Frontal cortex (tissue), 4 donors: ENCODE results near the gene TSPAN5. TPM values are rescaled to one million over a fixed set of nuclear protein-coding genes. Genes with fewer than 3 reads are reported as not detected.

Experiments used
- DNase-seq, 2 donors: peaks; one replicate each; pipeline ENCODE4 v3.0.0; 2012; ENCODE audit warnings: low spot score in 2 of 2
- FAIRE-seq: peaks from 2 replicates; lab custom pipeline; 2012; peaks lifted over from hg19 to GRCh38; lab: Jason Lieb, UNC
- total RNA-seq: library from RNA; depleted of rRNA; stranded (reverse); fragments of >200 nt; gene quantifications from one replicate; pipeline ENCODE4 v1.2.3, GENCODE V29; 2014
- donor health status: control.
- donor health status: control.
- donor health status: control.

The TSPAN5 gene
- total RNA-seq, 1 donor from 2014 or later: 67.3 TPM

GRCh38 chr4:98625920-98626319 lies 32.5 kb downstream of the TSPAN5 start:
- DNase-seq (no peak), FAIRE-seq (no peak)

DNA sequence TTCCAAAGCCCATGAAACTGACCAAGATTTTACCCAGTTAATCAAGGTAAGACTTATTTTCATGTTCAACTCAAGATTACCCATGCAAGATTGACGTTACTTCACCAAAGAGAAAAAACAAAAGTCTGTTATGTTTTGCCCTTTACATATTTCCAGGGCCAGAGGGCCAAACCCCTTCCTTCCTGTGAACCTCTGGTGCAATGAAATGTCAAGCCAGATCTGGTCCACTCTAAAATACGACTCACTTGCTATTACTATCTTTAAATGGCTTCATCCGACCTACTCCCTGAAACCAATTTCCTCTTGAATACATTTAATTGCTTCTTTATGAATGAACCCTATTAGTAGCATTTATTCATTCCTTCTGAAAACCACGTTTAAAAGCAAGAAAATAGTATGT lies 33.0 kb downstream of the TSPAN5 start:
- DNase-seq: no peak
- no peak for FAIRE-seq

DNA sequence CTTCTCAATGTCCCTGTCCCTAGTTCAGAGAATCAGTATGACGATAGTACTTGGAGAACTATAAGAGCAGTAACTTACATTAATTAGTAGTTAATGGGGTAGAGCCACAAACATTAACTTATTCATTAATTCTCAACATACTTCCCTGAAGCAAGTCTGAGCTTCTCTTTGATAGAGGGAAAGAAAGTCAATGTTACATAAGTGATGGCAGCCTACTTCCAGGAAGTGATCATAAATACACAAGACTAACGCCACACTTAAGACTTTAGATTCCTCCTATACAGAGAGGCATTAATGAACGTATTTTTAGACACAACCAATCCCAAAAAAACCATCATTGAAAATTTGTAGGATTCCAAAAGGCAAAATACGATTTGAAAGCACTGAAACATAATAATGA lies 33.8 kb downstream of the TSPAN5 start:
- FAIRE-seq: no peak

GRCh38 chr4:98624144-98624543 lies 34.3 kb downstream of the TSPAN5 start:
- DNase-seq (no peak), FAIRE-seq (no peak)

More for the DNA sequence above, 33.8 kb downstream of the TSPAN5 start:
- DNase-seq: no peak

DNA sequence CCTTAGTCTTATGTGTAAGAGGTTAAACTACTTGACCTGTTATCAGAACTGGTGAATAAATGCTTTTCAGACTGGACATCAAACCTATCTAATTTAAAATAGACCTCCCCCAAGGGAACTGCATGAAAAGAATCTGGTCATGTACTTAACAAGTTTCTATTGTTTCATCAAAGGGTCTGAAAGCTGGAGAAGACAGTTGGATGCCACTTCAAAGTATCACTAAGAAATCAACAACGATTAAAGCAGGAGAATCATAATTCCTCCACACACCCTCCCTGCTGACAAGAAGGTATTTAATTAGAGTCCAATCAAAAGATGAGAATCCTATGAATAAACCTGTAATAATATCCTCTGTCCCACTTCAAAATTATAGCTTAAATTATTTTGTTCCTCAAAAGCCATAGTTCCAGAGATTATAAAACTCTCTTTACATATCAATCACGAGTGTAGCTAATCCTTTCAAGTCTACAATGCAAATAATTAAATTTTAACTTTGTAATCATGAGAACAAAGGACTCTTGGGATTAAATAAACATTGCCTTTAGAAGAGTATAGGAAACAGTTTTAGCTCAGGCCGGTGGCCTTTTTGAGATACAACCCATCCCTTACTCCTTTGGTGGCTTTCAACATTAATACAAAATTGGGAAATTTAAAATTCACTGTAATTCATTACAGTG lies 35.1 kb downstream of the TSPAN5 start:
- DNase-seq: no peak
- no peak for FAIRE-seq

DNA sequence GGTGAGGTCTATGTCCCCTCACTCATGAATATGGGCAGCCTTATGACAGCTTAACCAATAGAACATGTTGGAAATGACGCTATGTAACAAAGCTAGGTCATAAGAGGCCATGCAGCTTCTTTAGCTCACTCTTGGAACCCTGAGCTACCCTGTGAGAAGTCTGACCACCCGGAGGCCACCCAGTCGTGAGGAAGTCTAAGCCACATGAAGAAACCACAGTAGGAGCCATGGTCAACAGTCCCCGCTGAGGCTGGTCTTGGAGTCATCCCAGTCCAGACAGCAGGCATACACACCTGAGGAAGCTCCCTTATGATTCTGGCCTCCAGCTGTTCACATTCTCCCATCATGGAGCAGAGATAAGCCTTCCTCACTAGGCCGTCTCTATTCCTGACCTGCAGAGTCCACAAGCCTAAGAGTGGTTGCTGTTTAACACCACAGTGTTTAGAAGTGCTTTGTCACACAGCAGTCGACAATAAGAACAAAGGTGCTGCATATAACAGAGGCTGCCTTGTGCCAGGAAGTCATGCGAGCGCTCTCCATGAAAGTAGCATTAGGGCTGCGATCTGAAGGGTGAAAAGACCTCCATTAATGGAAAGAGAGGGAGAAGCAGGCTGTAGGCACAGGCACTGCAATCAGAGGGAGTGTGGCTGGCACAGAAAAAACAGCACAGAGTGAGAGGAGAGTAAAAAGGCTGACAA lies 38.2 kb downstream of the TSPAN5 start:
- FAIRE-seq: no peak
- DNase-seq: no peak

GRCh38 chr4:98619180-98619579 lies 39.2 kb downstream of the TSPAN5 start:
- FAIRE-seq (no peak), DNase-seq (no peak)

GRCh38 chr4:98618680-98619079 lies 39.7 kb downstream of the TSPAN5 start:
- DNase-seq (no peak), FAIRE-seq (no peak)

DNA sequence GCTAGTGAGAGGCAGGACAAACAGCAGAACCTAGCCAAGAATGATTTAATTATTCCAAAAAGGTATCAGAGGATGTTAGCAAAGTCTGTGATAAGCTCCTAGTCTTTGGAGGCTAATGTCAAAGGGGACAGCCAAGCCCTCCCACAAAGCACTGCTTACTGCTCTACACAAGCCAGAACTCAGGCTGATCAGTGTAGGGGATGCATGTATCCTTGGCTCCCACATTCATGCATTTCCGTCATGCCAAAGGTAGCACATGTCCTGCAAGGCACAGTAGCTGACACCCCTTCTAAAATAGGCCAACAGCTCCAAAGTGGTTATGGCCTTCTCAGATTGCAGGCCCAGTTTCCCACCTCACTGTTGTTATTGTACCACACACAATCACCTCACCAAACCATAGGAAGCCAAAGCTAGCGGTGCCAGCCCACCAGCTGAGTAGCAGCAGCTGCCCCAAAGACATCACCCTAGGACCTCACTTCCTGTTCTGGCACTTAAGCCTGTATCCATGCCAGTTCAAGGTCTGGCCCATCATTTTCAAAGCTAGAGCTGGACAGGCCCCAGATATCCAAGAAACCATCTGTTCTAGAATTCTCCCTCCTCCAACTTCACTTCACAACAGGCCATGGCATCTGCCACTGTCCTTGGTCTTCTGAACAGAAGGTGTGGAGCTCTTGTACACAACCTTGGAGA lies 40.9 kb downstream of the TSPAN5 start:
- DNase-seq: no peak
- FAIRE-seq: no peak

- no peak for FAIRE-seq
Measured at GRCh38 chr4:98615991-98616390, 42.4 kb downstream of the TSPAN5 start.

DNA sequence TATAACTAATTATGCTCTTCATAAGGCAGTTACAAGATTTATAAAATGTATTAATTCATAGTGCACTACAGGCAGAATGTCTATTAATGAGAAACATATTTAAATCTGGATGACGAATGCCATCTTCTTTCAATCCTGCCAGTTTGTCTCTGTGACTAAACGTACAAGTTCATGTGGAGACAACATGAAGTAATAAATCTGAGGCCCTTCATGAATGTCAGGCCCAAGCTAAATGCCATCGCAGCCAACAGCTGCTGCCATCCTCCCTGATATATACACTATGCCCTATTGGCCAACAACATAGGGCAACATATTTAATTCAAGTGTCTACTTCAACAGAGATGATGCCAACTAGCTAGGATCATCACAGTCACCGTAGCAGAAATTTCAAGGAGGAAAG lies 43.7 kb downstream of the TSPAN5 start:
- no peak for DNase-seq
- no peak for FAIRE-seq

More at GRCh38 chr4:98615991-98616390, 42.4 kb downstream of the TSPAN5 start:
- DNase-seq: no peak

GRCh38 chr4:98614094-98614493 lies 44.3 kb downstream of the TSPAN5 start:
- DNase-seq (no peak), FAIRE-seq (no peak)

DNA sequence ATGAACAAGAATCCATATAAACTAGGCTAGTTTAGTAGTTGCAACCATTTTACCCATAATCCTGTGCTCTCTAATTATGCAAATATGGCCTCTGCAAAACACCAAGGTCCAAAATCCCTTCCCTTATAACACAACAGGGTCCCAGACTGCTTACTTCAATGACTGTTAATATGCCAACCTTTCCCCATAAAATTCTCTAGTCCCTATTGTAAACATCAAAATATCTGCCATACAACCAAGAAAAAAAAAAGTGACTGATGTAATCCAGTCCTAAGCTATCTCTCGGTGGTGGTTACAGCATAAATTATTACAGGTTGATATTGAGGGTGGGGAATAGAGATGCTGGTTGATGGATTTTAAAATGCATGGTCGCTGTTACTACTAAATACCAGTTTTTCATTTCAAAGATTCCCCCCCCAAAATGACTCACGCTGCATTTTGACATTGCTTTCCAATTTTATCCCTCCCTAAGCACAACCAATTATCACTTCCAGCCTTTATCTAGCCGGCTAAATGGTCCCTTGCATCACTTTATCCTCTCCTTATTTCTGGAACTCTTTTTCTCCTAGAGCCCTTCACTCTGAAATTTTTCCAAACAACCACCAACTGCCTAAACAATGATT lies 44.8 kb downstream of the TSPAN5 start:
- no peak for FAIRE-seq

GRCh38 chr4:98612318-98613250 lies 45.8 kb downstream of the TSPAN5 start:
- no peak for DNase-seq
- no peak for FAIRE-seq

More for the DNA sequence above, 44.8 kb downstream of the TSPAN5 start:
- DNase-seq: no peak

GRCh38 chr4:98611677-98612317 lies 46.6 kb downstream of the TSPAN5 start:
- DNase-seq (no peak), FAIRE-seq (no peak)

DNA sequence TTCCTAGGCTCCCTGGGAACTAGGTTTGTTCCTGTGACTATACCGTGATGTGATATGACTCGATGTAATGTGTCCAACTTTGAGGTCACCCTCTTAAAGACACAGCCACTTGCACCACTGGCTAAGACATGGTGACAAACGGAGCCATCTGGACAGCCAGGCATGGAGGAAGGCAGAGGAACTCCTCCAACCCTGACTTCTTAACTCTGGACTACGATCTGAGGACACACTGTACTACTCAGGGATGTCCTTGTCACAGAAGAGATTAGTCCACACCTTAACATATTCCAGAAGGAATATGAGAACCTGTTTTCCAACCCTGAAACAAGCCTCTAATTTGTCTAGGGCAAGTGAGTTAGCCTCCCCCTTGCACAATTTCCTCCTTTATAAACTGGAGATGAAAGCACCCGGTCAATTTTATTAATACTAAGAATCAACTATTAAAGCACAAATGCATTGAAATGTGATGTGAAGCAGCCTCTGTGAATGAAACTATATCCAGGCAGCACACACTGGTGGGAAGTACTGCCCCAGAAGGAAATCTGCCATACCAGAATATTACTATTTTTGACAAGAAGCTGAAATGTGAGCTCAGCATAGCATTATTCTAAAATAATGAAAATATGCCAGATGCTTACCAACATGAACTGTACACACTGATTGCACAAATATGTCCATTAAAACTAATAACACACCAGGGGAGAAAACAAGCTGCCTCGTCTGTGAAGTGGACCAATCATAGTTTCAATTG lies 47.3 kb downstream of the TSPAN5 start:
- FAIRE-seq (no peak), DNase-seq (no peak)

DNA sequence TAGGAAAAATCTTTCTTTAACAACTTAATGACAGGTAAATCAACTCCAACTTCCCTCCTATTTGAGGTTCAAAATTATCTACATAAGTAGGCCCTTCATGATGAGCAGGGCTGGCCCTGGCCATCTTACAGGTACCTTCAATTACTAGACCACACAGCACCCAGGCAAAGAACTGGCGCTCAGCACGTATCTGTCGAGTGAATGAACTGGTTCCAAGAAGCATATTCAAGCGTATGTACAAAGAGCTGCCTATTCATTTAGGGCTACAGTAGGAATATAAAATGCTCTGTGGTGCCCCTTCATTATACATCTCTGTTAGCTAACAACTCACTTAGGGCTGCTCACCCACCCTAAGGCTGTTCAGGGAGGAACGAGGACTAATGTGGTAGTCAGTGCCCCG lies 48.0 kb downstream of the TSPAN5 start:
- no peak for FAIRE-seq
- no peak for DNase-seq

DNA sequence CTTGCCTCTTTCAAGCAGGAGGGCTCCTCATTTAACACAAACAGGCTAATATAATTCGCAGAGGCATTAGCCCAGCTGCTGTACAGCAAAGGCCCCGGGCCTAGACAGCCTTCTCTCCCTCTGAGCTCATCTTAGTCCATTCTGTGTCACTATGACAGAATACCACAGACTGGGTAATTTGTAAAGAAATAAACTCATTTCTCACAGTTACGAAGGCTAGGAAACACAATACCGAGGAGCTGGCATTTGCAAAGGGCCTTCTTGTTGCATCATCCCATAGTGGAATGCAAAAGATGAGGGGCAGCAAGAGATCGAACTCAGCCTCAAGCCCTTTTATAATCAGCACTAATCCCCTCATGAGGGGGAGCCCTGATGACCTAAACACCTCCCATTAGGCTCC lies 48.5 kb downstream of the TSPAN5 start:
- FAIRE-seq (no peak), DNase-seq (no peak)
